ENCODE results near the gene CTXND2. TPM values are rescaled to one million over a fixed set of nuclear protein-coding genes. Genes with fewer than 3 reads are reported as not detected.

CTXND2 gene
- total and polyA plus RNA-seq, 9 of the 15 experiments (the other 6 are each of a cell fraction or from before 2014, with no cell fraction given) = not detected

DNA sequence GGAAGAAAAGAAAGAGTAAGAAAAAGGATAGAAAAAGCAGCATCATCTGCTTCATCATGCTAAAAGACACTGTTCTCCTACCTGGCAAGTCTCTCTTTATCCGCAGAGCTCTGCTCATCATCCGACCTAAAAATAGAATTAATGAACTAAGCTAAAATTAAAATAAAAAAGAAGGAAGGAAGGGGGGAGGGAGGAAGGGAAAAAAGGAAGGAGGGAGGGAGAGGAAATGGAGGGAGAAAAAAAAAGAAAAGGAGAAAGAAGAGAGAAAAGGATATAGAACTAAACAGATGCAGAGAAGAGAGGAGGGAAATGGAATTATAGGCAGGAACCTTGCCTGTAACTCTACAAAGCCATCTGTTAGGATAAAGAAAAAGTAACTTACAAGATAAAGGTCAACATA, 44.6 kb upstream of the CTXND2 start:
- Histone ChIP-seq H3K4me3 (no peak overlapping the region), H3K27me3 (ENCODE audit: control insufficient read depth in 2 of 2, insufficient read depth in 2 of 2, low read length in 2 of 2) (no peaks in the 10 kb centered on the region), H3K4me1 (replicated peaks in 1 of 2; ENCODE audit: control insufficient read depth in 2 of 2, insufficient read depth in 2 of 2, low read length in 2 of 2) (peaks cover 2 to 5% of the 10 kb centered on the region in 2 experiments; a peak in 1 of 5 replicates), H2AFZ (ENCODE audit: low read depth, low read length) (no peak overlapping the region), H3K9me1 (ENCODE audit: control insufficient read depth, insufficient read depth, low read length) (no peaks in the 10 kb centered on the region), H4K20me1 (replicated peaks; ENCODE audit: control insufficient read depth, insufficient read depth, low read length) (no peaks in the 10 kb centered on the region), H3K9ac (ENCODE audit: insufficient read depth in 1 of 2, low read depth in 2 of 2, low read length in 2 of 2) (no peak overlapping the region), H3K79me2 (ENCODE audit: control insufficient read depth, insufficient read depth, low read length) (no peaks in the 10 kb centered on the region), H3K9me3 (replicated peaks; ENCODE audit: control insufficient read depth, insufficient read depth, low read depth, low read length) (no peaks in the 10 kb centered on the region), H3K36me3 (ENCODE audit: control insufficient read depth, insufficient read depth, low read length) (peaks cover 21% of the 10 kb centered on the region; the same call in 2 of the 3 replicates), H3K4me2 (ENCODE audit: insufficient read depth, low read length) (no peak overlapping the region), H3K27ac (ENCODE audit: extremely low read depth, low read depth, low read length) (no peak overlapping the region)
- BruUV-seq (replicated peaks) = no TSS peak
- CTCF ChIA-PET (ENCODE audit: low intra/inter-chr PET ratio) = no interaction called here
- intact Hi-C loops (cut with micrococcal nuclease) = no loop called here
- POLR2A ChIA-PET = interaction anchor here (0.6 kb wide), 1 partner anchor 47 kb away, joined by 3 read pairs; no protein-coding TSS in a partner anchor
- FAIRE-seq = no peak
- no peak for TF ChIP-seq SPI1 (IDR thresholded peaks at IDR 0.05; ENCODE audit: borderline replicate concordance, low read depth, low read length)
- TF ChIP-seq SMAD1 (IDR thresholded peaks at IDR 0.05; ENCODE audit: low read depth, low read length, partially characterized antibody) = no peak
- TF ChIP-seq, protein P1, sequence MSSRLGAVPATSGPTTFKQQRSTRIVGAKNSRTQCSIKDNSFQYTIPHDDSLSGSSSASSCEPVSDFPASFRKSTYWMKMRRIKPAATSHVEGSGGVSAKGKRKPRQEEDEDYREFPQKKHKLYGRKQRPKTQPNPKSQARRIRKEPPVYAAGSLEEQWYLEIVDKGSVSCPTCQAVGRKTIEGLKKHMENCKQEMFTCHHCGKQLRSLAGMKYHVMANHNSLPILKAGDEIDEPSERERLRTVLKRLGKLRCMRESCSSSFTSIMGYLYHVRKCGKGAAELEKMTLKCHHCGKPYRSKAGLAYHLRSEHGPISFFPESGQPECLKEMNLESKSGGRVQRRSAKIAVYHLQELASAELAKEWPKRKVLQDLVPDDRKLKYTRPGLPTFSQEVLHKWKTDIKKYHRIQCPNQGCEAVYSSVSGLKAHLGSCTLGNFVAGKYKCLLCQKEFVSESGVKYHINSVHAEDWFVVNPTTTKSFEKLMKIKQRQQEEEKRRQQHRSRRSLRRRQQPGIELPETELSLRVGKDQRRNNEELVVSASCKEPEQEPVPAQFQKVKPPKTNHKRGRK (tag; IDR thresholded peaks at IDR 0.05) = peak; percentile 35; the same call in 1 of the 2 replicates
- 82% methylated on average over 2 of the region's 2 CpGs for WGBS (ENCODE audit: insufficient coverage, low coverage, missing lambda C conversion rate)
- ATAC-seq = no peak
- DNase-seq (ENCODE audit: extremely low read depth in 1 of 4, low spot score in 3 of 4) = no peak
- in situ Hi-C loops (cut with MboI) = no loop called here

GRCh38 chr1:150842964-150843363, 44.0 kb upstream of the CTXND2 start:
- no TSS peak for BruUV-seq (replicated peaks)
- TF ChIP-seq SIRT6 (IDR thresholded peaks at IDR 0.05; ENCODE audit: low read depth, low read length) (no peak), RBM39 (optimal IDR thresholded peaks at IDR 0.05; ENCODE audit: low read depth, low read length) (no peak), RUNX1 (IDR thresholded peaks at IDR 0.05; ENCODE audit: low read depth) (no peak), CTBP1 (IDR thresholded peaks at IDR 0.05; ENCODE audit: borderline replicate concordance) (no peak), RBFOX2 (IDR thresholded peaks at IDR 0.05; ENCODE audit: low read depth, low read length) (no peak), MEIS2 (IDR thresholded peaks at IDR 0.05; ENCODE audit: partially characterized antibody) (no peak), ARID1B (IDR thresholded peaks at IDR 0.05) (no peak), ZNF586 (CRISPR knock-in tag; conservative IDR thresholded peaks at IDR 0.05) (no peak)

More at GRCh38 chr1:150842964-150843363, 44.0 kb upstream of the CTXND2 start:
- Histone ChIP-seq H3K9me3 (replicated peaks; ENCODE audit: control insufficient read depth, insufficient read depth, low read depth, low read length) (no peaks in the 10 kb centered on the region), H4K20me1 (replicated peaks; ENCODE audit: control insufficient read depth, insufficient read depth, low read length) (no peaks in the 10 kb centered on the region), H3K4me3 (no peak overlapping the region), H2AFZ (ENCODE audit: low read depth, low read length) (no peak overlapping the region), H3K4me1 (replicated peaks in 1 of 2; ENCODE audit: control insufficient read depth in 2 of 2, insufficient read depth in 2 of 2, low read length in 2 of 2) (peaks cover 2 to 7% of the 10 kb centered on the region in 2 experiments; a peak in 1 of 5 replicates), H3K79me2 (ENCODE audit: control insufficient read depth, insufficient read depth, low read length) (no peaks in the 10 kb centered on the region), H3K9me1 (ENCODE audit: control insufficient read depth, insufficient read depth, low read length) (no peaks in the 10 kb centered on the region), H3K27me3 (ENCODE audit: control insufficient read depth in 2 of 2, insufficient read depth in 2 of 2, low read length in 2 of 2) (no peaks in the 10 kb centered on the region), H3K4me2 (ENCODE audit: insufficient read depth, low read length) (no peak overlapping the region), H3K27ac (ENCODE audit: extremely low read depth, low read depth, low read length) (no peak overlapping the region), H3K36me3 (ENCODE audit: control insufficient read depth, insufficient read depth, low read length) (peaks cover 22% of the 10 kb centered on the region; the same call in 2 of the 3 replicates), H3K9ac (ENCODE audit: insufficient read depth in 1 of 2, low read depth in 2 of 2, low read length in 2 of 2) (no peak overlapping the region)
- ChIA-PET POLR2A (interaction anchor here (1.0 kb wide), 1 partner anchor 24 kb away, joined by 5 read pairs; no protein-coding TSS in a partner anchor), CTCF (ENCODE audit: low intra/inter-chr PET ratio) (interaction anchor here (0.6 kb wide), 1 partner anchor 80 kb away, joined by 3 read pairs; no protein-coding TSS in a partner anchor)
- ATAC-seq (no peak), FAIRE-seq (no peak), DNase-seq (ENCODE audit: extremely low read depth in 1 of 4, low spot score in 3 of 4) (no peak)
- WGBS (ENCODE audit: insufficient coverage, low coverage, missing lambda C conversion rate) = 78% methylated on average over 2 of the region's 2 CpGs
- intact Hi-C loops (cut with micrococcal nuclease) (no loop called here), in situ Hi-C loops (cut with MboI) (no loop called here)
